HepG2 (cell line): ENCODE results near the gene KLB. TPM values are rescaled to one million over a fixed set of nuclear protein-coding genes. Genes with fewer than 3 reads are reported as not detected.

Experiments
- ASH2L ChIP-seq: fragments of 300-600, 200-600 bp; sonication (generic); IDR thresholded peaks from 2 replicates; pipeline ENCODE4 v1.7.0; 2017; ENCODE audit warnings: low read depth, mild to moderate bottlenecking, moderate library complexity, mixed read lengths, low read length; ENCODE audit not compliant: insufficient read length
- EED ChIP-seq: sonication (generic); formaldehyde crosslinking; IDR thresholded peaks from 2 replicates; pipeline ENCODE4 v1.5.0; 2020; ENCODE audit warnings: mild to moderate bottlenecking, missing genetic modification reagents
- GABPA ChIP-seq, 2 experiments: IDR thresholded peaks; 2 replicates each; pipeline ENCODE4 v1.6.1; 2011 to 2016; ENCODE audit warnings: low read depth in 2 of 2, low read length in 1 of 2, missing biosample characterization in 1 of 2, missing genetic modification characterization in 1 of 2
- HMG20A ChIP-seq: IDR thresholded peaks from 2 replicates; pipeline ENCODE4 v1.6.1; 2016; ENCODE audit warnings: borderline replicate concordance
- ISL2 ChIP-seq: sonication (generic); formaldehyde crosslinking; IDR thresholded peaks from 2 replicates; pipeline ENCODE4 v1.5.0; 2020; ENCODE audit warnings: missing genetic modification reagents
- NR2F1 ChIP-seq, 2 experiments: fragments of 450-650 bp in 1 of 2; formaldehyde crosslinking in 1 of 2; IDR thresholded peaks; 2 replicates each; pipeline versions ENCODE4 v1.5.0 to v1.6.1; 2016 to 2020; ENCODE audit warnings: mild to moderate bottlenecking in 1 of 2, missing compliant biosample characterization in 1 of 2, missing genetic modification reagents in 1 of 2, moderate library complexity in 1 of 2
- TARDBP ChIP-seq: sonication (generic); formaldehyde crosslinking; IDR thresholded peaks from 2 replicates; pipeline ENCODE4 v1.8.0; 2022; ENCODE audit warnings: mild to moderate bottlenecking, missing genetic modification reagents
- ZNF446 ChIP-seq: sonication (generic); formaldehyde crosslinking; IDR thresholded peaks from 2 replicates; pipeline ENCODE4 v1.5.0; 2020; ENCODE audit warnings: mild to moderate bottlenecking, missing genetic modification reagents
- ZNF530 ChIP-seq: sonication (generic); formaldehyde crosslinking; IDR thresholded peaks from 2 replicates; pipeline ENCODE4 v1.5.0; 2020; ENCODE audit warnings: low read depth, mild to moderate bottlenecking, missing genetic modification reagents
- ZNF558 ChIP-seq: sonication (generic); formaldehyde crosslinking; IDR thresholded peaks from 2 replicates; pipeline ENCODE4 v1.9.0; 2022; ENCODE audit warnings: mild to moderate bottlenecking, missing genetic modification reagents, borderline replicate concordance
- ZNF644 ChIP-seq: IDR thresholded peaks from 2 replicates; pipeline ENCODE4 v1.6.1; 2016; ENCODE audit warnings: low read depth
- polyA plus RNA-seq, 8 experiments: library from polyadenylated mRNA; depleted of rRNA in 3 of 8; stranded (reverse) in 7 of 8; unstranded in 1 of 8; fragments of >200 nt; fragmentation: Illumina TruSeq in 4 of 8; extraction: Trizol in 4 of 8; gene quantifications; 2 replicates each; pipeline versions ENCODE4 v1.2.1 to v1.2.3, GENCODE V29; 2011 to 2016; ENCODE audit warnings: low read depth in 4 of 8, missing spikeins in 1 of 8, mixed read lengths in 1 of 8; ENCODE audit not compliant: insufficient read depth in 1 of 8
- total RNA-seq, 5 experiments: library from RNA; depleted of rRNA; stranded (reverse); fragments of >200 nt; fragmentation: Illumina TruSeq; extraction: Trizol; gene quantifications; 2 replicates each; pipeline ENCODE4 v1.2.3, GENCODE V29; 2016; ENCODE audit warnings: low read depth in 1 of 5
- TF ChIP-seq, protein P1 (sequence below): fragments of 450-650 bp; IDR thresholded peaks from 2 replicates; pipeline ENCODE4 v1.6.1; 2016
- TF ChIP-seq, protein P2 (sequence below): sonication (generic); formaldehyde crosslinking; IDR thresholded peaks from 2 replicates; pipeline ENCODE4 v1.4.0; 2020; ENCODE audit warnings: mild to moderate bottlenecking, missing genetic modification reagents
- TF ChIP-seq, protein P3 (sequence below): sonication (generic); formaldehyde crosslinking; IDR thresholded peaks from 2 replicates; pipeline ENCODE4 v1.8.1; 2023; ENCODE audit warnings: mild to moderate bottlenecking, moderate library complexity, missing genetic modification reagents
- TF ChIP-seq, protein P4 (sequence below), 2 experiments: sonication (generic) in 1 of 2; formaldehyde crosslinking in 1 of 2; IDR thresholded peaks; 2 replicates each; pipeline versions ENCODE4 v1.4.0 to v1.6.1; 2016 to 2020; ENCODE audit warnings: borderline replicate concordance in 1 of 2, low read depth in 1 of 2, mild to moderate bottlenecking in 1 of 2, missing genetic modification reagents in 1 of 2
- TF ChIP-seq, protein P5 (sequence below): sonication (generic); formaldehyde crosslinking; conservative IDR thresholded peaks from 2 replicates; pipeline ENCODE4 v1.4.0; 2020; ENCODE audit warnings: mild to moderate bottlenecking, missing genetic modification reagents, moderate library complexity
- TF ChIP-seq, protein P6 (sequence below): IDR thresholded peaks from 2 replicates; pipeline ENCODE4 v1.6.1; 2012; ENCODE audit warnings: inconsistent platforms

KLB gene
- total and polyA plus RNA-seq, 2 of the 13 experiments (the other 11 are each of a cell fraction or from before 2014, with no cell fraction given), result 25.3 to 82.0 TPM

DNA sequence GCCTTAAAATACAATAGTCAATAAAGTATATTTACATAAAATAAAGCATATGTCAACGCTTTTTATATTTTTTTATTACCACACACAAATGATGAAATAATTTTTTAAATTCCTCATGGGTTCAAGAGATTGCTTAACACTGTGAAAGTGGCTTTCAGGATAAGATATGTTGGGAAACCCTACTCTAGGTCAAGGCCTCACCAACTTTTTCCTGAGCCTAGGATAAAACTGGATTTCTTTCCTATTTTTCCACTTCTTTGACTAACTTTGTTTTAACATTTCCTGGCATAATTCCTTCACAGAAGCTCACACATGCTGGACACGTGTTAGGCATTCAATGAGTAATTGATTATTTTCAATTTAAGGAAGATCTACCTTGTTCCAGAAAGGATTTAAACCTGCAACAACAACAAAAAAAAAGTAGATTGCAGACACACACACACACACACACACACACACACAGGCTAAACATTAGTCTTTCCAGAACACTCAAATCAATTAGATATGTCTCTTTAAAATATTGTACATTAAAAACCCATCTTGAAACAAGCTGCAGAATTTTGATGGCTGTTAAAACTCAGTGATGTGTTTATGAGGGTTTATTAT, 9.1 kb downstream of the KLB start (continued):
- TF ChIP-seq EED (CRISPR knock-in tag) (no peak), ZNF644 (CRISPR knock-in tag) (no peak), ZNF446 (CRISPR knock-in tag) (no peak), ZNF530 (CRISPR knock-in tag) (no peak), TARDBP (0 out of 2 replicates have a peak, but pooled peaks have one; percentile 44), HMG20A (CRISPR knock-in tag) (peak; percentile 71; the same call in 1 of the 2 replicates), ASH2L (peak; percentile 49), NR2F1 (CRISPR knock-in tag; IDR thresholded peaks at IDR 0.05) (peak in 1 of 2 experiments; percentile 54; a peak in 1 of 4 replicates), GABPA (IDR thresholded peaks at IDR 0.05; ENCODE audit: low read depth, low read length) (no peak), GABPA (CRISPR knock-in tag; IDR thresholded peaks at IDR 0.05; ENCODE audit: low read depth) (0 out of 2 replicates have a peak, but pooled peaks have one; percentile 12), ISL2 (0 out of 2 replicates have a peak, but pooled peaks have one; percentile 32), ZNF558 (CRISPR knock-in tag) (no peak)
- TF ChIP-seq, protein P1, sequence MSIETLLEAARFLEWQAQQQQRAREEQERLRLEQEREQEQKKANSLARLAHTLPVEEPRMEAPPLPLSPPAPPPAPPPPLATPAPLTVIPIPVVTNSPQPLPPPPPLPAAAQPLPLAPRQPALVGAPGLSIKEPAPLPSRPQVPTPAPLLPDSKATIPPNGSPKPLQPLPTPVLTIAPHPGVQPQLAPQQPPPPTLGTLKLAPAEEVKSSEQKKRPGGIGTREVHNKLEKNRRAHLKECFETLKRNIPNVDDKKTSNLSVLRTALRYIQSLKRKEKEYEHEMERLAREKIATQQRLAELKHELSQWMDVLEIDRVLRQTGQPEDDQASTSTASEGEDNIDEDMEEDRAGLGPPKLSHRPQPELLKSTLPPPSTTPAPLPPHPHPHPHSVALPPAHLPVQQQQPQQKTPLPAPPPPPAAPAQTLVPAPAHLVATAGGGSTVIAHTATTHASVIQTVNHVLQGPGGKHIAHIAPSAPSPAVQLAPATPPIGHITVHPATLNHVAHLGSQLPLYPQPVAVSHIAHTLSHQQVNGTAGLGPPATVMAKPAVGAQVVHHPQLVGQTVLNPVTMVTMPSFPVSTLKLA, result peak; percentile 47
- TF ChIP-seq, protein P2, sequence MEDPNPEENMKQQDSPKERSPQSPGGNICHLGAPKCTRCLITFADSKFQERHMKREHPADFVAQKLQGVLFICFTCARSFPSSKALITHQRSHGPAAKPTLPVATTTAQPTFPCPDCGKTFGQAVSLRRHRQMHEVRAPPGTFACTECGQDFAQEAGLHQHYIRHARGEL, result no peak
- TF ChIP-seq, protein P3, sequence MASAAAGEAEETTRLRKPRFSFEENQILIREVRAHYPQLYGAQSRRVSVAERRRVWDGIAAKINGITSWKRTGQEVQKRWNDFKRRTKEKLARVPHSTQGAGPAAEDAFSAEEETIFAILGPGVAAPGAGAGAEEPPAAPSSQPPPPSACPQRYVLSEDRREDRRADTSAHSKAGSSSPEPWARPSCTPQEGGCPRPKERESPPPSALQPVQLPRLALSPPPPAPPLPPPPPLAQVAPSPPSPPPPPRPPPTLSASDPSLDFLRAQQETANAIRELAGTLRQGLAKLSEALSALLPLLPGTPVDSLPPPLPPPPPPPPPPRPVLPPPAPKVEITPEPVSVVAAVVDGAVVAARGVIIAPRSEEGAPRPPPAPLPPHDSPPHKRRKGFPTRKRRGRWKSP, result peak; percentile 15; the same call in 1 of the 2 replicates
- TF ChIP-seq, protein P4, sequence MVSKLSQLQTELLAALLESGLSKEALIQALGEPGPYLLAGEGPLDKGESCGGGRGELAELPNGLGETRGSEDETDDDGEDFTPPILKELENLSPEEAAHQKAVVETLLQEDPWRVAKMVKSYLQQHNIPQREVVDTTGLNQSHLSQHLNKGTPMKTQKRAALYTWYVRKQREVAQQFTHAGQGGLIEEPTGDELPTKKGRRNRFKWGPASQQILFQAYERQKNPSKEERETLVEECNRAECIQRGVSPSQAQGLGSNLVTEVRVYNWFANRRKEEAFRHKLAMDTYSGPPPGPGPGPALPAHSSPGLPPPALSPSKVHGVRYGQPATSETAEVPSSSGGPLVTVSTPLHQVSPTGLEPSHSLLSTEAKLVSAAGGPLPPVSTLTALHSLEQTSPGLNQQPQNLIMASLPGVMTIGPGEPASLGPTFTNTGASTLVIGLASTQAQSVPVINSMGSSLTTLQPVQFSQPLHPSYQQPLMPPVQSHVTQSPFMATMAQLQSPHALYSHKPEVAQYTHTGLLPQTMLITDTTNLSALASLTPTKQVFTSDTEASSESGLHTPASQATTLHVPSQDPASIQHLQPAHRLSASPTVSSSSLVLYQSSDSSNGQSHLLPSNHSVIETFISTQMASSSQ (IDR thresholded peaks at IDR 0.05; ENCODE audit: low read depth), result 0 out of 2 replicates have a peak, but pooled peaks have one; percentile 38
- TF ChIP-seq, protein P4 (CRISPR knock-in tag; IDR thresholded peaks at IDR 0.05; ENCODE audit: borderline replicate concordance), result peak; percentile 25; the same call in 1 of the 2 replicates
- TF ChIP-seq, protein P5, sequence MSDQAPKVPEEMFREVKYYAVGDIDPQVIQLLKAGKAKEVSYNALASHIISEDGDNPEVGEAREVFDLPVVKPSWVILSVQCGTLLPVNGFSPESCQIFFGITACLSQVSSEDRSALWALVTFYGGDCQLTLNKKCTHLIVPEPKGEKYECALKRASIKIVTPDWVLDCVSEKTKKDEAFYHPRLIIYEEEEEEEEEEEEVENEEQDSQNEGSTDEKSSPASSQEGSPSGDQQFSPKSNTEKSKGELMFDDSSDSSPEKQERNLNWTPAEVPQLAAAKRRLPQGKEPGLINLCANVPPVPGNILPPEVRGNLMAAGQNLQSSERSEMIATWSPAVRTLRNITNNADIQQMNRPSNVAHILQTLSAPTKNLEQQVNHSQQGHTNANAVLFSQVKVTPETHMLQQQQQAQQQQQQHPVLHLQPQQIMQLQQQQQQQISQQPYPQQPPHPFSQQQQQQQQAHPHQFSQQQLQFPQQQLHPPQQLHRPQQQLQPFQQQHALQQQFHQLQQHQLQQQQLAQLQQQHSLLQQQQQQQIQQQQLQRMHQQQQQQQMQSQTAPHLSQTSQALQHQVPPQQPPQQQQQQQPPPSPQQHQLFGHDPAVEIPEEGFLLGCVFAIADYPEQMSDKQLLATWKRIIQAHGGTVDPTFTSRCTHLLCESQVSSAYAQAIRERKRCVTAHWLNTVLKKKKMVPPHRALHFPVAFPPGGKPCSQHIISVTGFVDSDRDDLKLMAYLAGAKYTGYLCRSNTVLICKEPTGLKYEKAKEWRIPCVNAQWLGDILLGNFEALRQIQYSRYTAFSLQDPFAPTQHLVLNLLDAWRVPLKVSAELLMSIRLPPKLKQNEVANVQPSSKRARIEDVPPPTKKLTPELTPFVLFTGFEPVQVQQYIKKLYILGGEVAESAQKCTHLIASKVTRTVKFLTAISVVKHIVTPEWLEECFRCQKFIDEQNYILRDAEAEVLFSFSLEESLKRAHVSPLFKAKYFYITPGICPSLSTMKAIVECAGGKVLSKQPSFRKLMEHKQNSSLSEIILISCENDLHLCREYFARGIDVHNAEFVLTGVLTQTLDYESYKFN (CRISPR knock-in tag), result peak; percentile 52
- TF ChIP-seq, protein P6, sequence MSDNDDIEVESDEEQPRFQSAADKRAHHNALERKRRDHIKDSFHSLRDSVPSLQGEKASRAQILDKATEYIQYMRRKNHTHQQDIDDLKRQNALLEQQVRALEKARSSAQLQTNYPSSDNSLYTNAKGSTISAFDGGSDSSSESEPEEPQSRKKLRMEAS, result peak; percentile 27; the same call in 1 of the 2 replicates
